Measurements from ENCODE around the gene CCL5. TPM values are rescaled to one million over a fixed set of nuclear protein-coding genes. Genes with fewer than 3 reads are reported as not detected.

The CCL5 gene
- total RNA-seq (2022; extraction: Qiagen RNA extraction): 0.80 to 1.7 TPM (median 1.2 TPM) in 5 replicates

DNA sequence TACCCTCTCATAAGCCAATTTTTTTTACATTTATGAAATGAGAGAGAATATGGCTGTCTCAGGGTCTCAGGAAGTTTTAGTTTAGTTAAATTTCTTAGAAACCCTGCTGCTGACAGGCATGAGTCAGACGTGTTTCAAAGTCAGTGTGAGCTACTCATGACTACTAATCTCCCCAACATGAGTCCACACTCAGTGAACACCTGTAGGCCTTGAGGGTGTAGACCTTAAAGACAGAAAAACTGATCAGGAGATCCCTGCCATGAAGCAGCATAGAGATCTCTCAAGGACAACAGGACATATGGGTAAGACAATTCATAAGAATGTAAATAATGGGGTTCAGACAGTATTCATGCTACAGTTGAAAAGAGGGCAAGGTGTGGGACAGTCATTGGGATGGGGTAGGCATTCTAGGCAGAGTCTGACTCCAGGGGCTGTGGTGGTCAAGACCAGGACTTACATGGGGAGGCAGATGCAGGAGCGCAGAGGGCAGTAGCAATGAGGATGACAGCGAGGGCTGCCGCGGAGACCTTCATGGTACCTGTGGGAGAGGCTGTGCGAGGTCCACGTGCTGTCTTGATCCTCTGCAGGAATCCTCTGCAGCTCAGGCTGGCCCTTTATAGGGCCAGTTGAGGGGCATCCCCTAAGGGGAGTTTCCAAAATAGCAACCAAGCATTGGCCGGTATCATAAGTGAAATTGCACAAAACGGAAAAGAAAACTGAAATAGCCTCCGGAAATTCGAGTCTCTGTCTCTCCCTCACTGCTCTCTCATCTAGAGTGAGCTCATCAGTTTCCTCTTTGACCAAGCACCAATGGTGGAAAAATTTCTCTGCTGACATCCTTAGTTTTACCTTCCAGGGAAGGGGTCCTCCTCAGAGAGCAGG lies at the start of gene CCL5:
Gene CCL5, minus strand, starts transcription at position 588 of the 882 bp plus-strand sequence.

DNA sequence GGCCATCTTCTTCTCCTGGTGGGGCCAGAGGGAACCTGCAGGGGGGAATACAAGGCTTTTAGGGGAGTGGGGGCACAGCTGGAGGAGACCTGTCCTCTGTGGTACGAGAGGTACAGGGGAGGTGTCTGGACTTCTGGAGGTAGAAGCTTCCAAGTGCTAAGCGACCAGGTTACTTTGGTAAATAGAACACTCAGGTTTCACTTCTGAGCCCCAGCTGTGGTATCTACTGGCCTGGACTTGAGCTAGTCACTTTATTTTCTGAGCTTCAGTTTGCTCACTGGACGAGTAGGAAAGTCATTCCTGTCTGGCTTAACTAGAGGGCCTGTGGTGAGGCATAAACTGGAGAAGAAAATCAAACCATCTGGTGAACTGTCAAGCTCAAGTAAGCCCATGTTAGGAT lies 11.4 kb downstream of the CCL5 start, which contains the start of gene HEATR9:
Gene HEATR9, minus strand, starts transcription at position 155 of the 400 bp plus-strand sequence. Its CDS starts 149 bp downstream, at position 6.

Other genes with a start within 250 kb of the CCL5 start
- gene RASL10B, start 148.7 kb downstream of the CCL5 start, total RNA-seq (2022; extraction: Qiagen RNA extraction): 0.15 to 0.37 TPM (median 0.20 TPM) in 5 replicates
- gene GAS2L2, start 127.1 kb downstream of the CCL5 start, total RNA-seq (2022; extraction: Qiagen RNA extraction): 0.11 to 0.14 TPM (median 0.12 TPM) in 4 of 5 replicates, not detected in the other
- gene C17orf50, start 119.5 kb downstream of the CCL5 start, total RNA-seq (2022; extraction: Qiagen RNA extraction): 0.17 to 0.40 TPM (median 0.33 TPM) in 5 replicates
- gene MMP28, start 84.7 kb downstream of the CCL5 start, total RNA-seq (2022; extraction: Qiagen RNA extraction): 4.9 to 8.8 TPM (median 7.5 TPM) in 5 replicates
- gene TAF15, start 70.9 kb downstream of the CCL5 start, total RNA-seq (2022; extraction: Qiagen RNA extraction): 206 to 236 TPM (median 230 TPM) in 5 replicates
- gene HEATR9, start 11.5 kb downstream of the CCL5 start, total RNA-seq (2022; extraction: Qiagen RNA extraction): not detected in 5 replicates
- 2.2 to 3.3 TPM (median 2.6 TPM) in 5 replicates for gene RDM1, start 50.4 kb upstream of the CCL5 start, total RNA-seq (2022; extraction: Qiagen RNA extraction)
- not detected in 5 replicates for gene LYZL6, start 63.4 kb upstream of the CCL5 start, total RNA-seq (2022; extraction: Qiagen RNA extraction)
- not detected in 5 replicates for gene CCL16, start 101.1 kb upstream of the CCL5 start, total RNA-seq (2022; extraction: Qiagen RNA extraction)
- not detected in 5 replicates for gene CCL14, start 106.4 kb upstream of the CCL5 start, total RNA-seq (2022; extraction: Qiagen RNA extraction)
- 0.13 TPM in 1 of 5 replicates, not detected in the others for gene CCL15, start 121.2 kb upstream of the CCL5 start, total RNA-seq (2022; extraction: Qiagen RNA extraction)
- gene CCL23, start 137.6 kb upstream of the CCL5 start, total RNA-seq (2022; extraction: Qiagen RNA extraction): not detected in 5 replicates
- 0.10 TPM in 1 of 5 replicates, not detected in the others for gene CCL18, start 183.9 kb upstream of the CCL5 start, total RNA-seq (2022; extraction: Qiagen RNA extraction)
- gene CCL3, start 209.8 kb upstream of the CCL5 start, total RNA-seq (2022; extraction: Qiagen RNA extraction): not detected in 5 replicates
- 0.29 TPM in 1 of 5 replicates, not detected in the others for gene CCL4, start 223.5 kb upstream of the CCL5 start, total RNA-seq (2022; extraction: Qiagen RNA extraction)

Measured in A549 treated with dexamethasone at 1 μM for 4 hours (cell line).